ENCODE results near the gene SLC4A11. TPM values are rescaled to one million over a fixed set of nuclear protein-coding genes. Genes with fewer than 3 reads are reported as not detected.

Gene SLC4A11
- total RNA-seq, 1 donor: 1.7 TPM

DNA sequence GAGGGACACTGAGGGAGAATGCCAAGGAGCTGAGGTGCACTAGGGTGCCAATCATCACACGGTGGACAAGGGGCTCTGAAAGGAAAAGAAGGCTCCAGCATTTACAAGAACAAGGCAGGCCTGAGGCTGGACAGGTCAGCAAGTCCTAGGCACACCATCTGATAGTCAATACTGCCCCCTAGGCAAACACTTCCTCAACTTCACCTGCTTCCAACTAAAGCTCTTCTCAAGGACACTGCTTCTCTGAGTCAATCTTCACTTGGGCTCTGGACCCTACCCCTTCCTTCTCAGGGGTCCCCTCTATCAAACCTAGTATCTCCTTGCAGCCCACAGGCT is 37.7 kb upstream of the SLC4A11 start:
- DNase-seq (ENCODE audit: low read depth): peak; percentile 40
- TF ChIP-seq, protein P1, sequence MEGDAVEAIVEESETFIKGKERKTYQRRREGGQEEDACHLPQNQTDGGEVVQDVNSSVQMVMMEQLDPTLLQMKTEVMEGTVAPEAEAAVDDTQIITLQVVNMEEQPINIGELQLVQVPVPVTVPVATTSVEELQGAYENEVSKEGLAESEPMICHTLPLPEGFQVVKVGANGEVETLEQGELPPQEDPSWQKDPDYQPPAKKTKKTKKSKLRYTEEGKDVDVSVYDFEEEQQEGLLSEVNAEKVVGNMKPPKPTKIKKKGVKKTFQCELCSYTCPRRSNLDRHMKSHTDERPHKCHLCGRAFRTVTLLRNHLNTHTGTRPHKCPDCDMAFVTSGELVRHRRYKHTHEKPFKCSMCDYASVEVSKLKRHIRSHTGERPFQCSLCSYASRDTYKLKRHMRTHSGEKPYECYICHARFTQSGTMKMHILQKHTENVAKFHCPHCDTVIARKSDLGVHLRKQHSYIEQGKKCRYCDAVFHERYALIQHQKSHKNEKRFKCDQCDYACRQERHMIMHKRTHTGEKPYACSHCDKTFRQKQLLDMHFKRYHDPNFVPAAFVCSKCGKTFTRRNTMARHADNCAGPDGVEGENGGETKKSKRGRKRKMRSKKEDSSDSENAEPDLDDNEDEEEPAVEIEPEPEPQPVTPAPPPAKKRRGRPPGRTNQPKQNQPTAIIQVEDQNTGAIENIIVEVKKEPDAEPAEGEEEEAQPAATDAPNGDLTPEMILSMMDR (IDR thresholded peaks at IDR 0.05; ENCODE audit: insufficient read depth, low read depth, low read length): peak; percentile 45
- H3K4me3 ChIP-seq (ENCODE audit: low read depth, low read length): no peak overlapping the region

DNA sequence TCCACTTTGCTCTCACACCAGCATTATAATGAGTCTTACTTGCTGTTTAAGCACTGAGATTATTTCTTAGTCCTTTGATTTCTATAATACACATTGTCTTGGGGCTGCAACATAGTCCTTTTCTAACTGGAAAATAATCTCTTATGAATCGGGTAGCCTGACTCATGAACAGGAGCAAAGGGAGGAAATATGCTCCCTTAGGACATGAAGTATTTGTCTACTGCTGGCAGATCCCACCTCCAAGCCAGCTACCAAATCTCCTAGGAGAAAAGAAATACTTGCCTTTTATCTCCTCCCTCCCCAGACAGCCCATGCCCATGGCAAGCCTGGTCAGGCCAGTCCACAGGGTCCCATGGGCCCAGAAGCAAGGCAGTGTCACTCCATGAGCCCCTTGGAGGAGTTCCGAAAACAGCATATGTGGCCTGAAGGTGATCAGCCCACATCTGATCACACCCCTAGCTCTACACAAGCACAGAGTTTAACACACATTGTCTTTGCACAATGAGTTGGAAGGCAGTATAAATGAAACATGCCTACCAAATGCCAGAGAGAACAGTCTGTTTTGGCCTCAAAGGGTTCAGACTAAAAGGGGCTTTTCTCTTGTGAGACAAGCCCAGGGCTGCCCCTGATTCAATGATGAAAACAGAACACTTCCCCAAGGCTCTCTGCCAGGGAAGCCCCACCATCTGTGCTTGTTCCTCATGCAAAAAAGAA is 37.1 kb upstream of the SLC4A11 start:
- TF ChIP-seq, protein P1 (IDR thresholded peaks at IDR 0.05; ENCODE audit: insufficient read depth, low read depth, low read length): no peak
- no peak for DNase-seq (ENCODE audit: low read depth)
- H3K4me3 ChIP-seq (ENCODE audit: low read depth, low read length): no peak overlapping the region

DNA sequence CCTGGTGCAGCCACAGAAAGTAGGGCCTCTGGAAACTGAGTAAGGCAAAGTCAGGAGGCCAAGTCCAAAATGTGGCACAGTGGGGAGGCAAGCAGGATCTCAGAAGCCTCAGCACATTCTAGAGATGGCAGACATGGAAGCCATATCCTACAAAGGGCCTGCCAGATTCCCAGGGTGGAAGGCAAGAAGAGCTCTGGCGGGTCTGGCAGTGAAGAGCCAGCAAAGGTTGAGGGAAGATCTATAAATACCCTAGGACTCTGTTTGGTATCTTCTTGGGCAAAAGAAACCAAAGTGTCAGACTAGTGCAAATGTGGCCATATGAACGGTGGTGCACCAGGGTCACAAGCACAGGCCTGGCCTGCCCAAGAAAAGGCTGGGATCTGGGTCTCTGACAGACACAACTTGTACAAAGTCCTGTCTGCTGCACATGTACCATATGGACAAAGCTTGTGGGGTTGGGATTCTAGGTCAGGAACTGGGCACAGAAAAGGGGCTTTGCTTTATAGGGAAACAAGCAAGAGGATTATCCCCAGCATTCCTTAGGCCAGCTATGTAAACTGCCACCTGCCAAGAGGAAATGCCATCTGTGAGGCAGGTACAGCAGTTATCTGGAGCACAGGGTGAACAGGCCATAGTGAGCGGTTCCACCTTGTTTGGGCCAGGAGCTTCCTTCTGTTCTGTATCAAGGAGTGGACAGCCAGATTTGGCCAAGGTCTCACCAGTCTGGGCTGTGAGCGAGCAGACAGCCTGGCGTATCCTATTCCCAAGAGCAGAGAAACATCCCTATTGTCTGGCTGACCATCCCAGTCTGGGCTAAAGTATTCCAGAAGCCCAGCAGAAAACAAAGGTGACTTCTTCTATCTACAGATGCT is 36.3 kb upstream of the SLC4A11 start:
- no peak for DNase-seq (ENCODE audit: low read depth)
- TF ChIP-seq, protein P1 (IDR thresholded peaks at IDR 0.05; ENCODE audit: insufficient read depth, low read depth, low read length): no peak
- no peak overlapping the region for H3K4me3 ChIP-seq (ENCODE audit: low read depth, low read length)

DNA sequence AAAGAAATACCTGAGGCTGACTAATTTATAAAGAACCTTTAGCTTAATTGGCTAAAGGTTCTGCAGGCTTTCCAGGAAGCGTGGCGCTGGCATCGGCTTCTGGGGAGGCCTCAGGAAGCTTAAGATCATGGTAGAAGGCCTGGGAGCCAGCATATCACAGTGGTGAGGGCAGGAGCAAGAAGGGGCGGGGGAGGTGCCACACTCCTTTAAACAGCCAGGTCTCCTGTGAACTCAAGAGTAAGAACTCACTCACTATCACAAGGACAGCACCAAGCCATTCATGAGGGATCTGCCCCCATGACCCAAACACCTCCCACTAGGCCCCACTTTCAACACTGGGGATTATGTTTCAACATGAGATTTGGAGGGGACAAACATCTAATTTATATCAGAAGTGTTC is 34.4 kb upstream of the SLC4A11 start:
- H3K4me3 ChIP-seq (ENCODE audit: low read depth, low read length): no peak overlapping the region
- TF ChIP-seq, protein P1 (IDR thresholded peaks at IDR 0.05; ENCODE audit: insufficient read depth, low read depth, low read length): no peak
- no peak for DNase-seq (ENCODE audit: low read depth)

DNA sequence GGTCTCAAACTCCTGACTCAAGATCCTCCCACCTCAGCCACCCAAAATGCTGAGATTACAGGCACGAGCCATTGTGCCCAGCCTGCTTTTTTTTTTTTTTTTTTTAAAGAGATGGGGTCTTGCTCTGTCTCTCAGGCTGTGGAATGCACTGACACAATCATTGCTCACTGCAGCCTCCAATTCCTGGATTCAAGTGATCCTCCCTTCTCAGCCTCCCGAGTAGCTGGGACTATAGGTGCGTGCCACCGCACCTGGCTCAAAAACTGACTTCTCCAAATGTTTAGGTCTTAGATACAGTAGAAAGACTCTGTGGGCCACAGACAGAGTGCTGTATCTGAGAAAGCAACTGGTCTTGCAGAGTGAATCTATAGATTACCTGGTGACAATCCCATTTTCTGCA is 31.1 kb upstream of the SLC4A11 start:
- TF ChIP-seq, protein P1 (IDR thresholded peaks at IDR 0.05; ENCODE audit: insufficient read depth, low read depth, low read length): no peak
- DNase-seq (ENCODE audit: low read depth): no peak
- no peak overlapping the region for H3K4me3 ChIP-seq (ENCODE audit: low read depth, low read length)

DNA sequence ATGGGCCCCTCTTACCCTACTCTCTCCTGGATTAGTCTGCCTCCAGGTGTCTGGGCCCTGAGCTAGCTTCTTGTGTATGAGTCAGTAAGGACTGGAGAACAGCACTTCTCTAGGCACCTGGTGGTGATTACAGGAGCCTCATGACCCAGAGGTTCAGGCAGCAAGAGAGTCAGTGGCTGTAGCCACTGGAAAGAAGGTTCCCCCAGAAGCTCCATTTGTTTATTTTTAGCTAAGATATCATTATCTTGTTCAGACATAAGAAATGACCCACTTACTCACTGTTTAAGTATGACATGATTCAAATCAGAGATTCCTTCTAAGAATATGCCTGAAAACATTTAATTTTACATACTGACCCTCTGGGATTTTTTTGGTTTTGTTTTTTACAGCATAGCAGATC is 23.6 kb upstream of the SLC4A11 start:
- DNase-seq (ENCODE audit: low read depth): peak; percentile 11
- H3K4me3 ChIP-seq (ENCODE audit: low read depth, low read length): no peak overlapping the region
- TF ChIP-seq, protein P1 (IDR thresholded peaks at IDR 0.05; ENCODE audit: insufficient read depth, low read depth, low read length): no peak
